ENCODE measurements around the gene ANKRD6.
"Not testable (repeated sequence)": the region's sequence is repeated elsewhere in the genome, so short reads cannot be mapped to it uniquely, and the experiment has no call there.

Gene ANKRD6

GRCh38 chr6:89615882-89616281 lies 182.9 kb downstream of the ANKRD6 start:
- peaks cover 15% of the 10 kb centered on the region for H3K36me3 Mint-ChIP-seq (ENCODE audit: low read depth)
- H3K4me3 Mint-ChIP-seq = no peak overlapping the region
- no peak for TF ChIP-seq CTCF (IDR thresholded peaks at IDR 0.05; ENCODE audit: unreplicated experiment in 3 of 3)
- H3K9me3 Mint-ChIP-seq = no peaks in the 10 kb centered on the region
- H3K27me3 Mint-ChIP-seq (ENCODE audit: low read depth) = no peaks in the 10 kb centered on the region
- H3K4me1 Mint-ChIP-seq = no peaks in the 10 kb centered on the region
- H3K27ac Mint-ChIP-seq = no peak overlapping the region

GRCh38 chr6:89616531-89616930 lies 183.6 kb downstream of the ANKRD6 start:
- Mint-ChIP-seq H3K27ac (no peak overlapping the region), H3K36me3 (ENCODE audit: low read depth) (peaks cover 15% of the 10 kb centered on the region), H3K27me3 (ENCODE audit: low read depth) (no peaks in the 10 kb centered on the region)

GRCh38 chr6:89618026-89618425 lies 185.1 kb downstream of the ANKRD6 start:
- Mint-ChIP-seq H3K27ac (no peak overlapping the region), H3K4me1 (no peaks in the 10 kb centered on the region), H3K27me3 (ENCODE audit: low read depth) (peaks cover 3% of the 10 kb centered on the region), H3K4me3 (no peak overlapping the region), H3K36me3 (ENCODE audit: low read depth) (peaks cover 12% of the 10 kb centered on the region), H3K9me3 (no peaks in the 10 kb centered on the region)
- no peak for TF ChIP-seq CTCF (IDR thresholded peaks at IDR 0.05; ENCODE audit: unreplicated experiment in 3 of 3)

More at GRCh38 chr6:89616531-89616930, 183.6 kb downstream of the ANKRD6 start:
- H3K4me1 Mint-ChIP-seq = no peaks in the 10 kb centered on the region
- no peak overlapping the region for H3K4me3 Mint-ChIP-seq
- no peaks in the 10 kb centered on the region for H3K9me3 Mint-ChIP-seq
- TF ChIP-seq CTCF (IDR thresholded peaks at IDR 0.05; ENCODE audit: unreplicated experiment in 3 of 3) = no peak

- peaks cover 3% of the 10 kb centered on the region for H3K27me3 Mint-ChIP-seq (ENCODE audit: low read depth)
- H3K36me3 Mint-ChIP-seq (ENCODE audit: low read depth) = peaks cover 20% of the 10 kb centered on the region
- no peaks in the 10 kb centered on the region for H3K4me1 Mint-ChIP-seq
- H3K4me3 Mint-ChIP-seq = no peak overlapping the region
- no peaks in the 10 kb centered on the region for H3K9me3 Mint-ChIP-seq
- TF ChIP-seq CTCF (IDR thresholded peaks at IDR 0.05; ENCODE audit: unreplicated experiment in 3 of 3) = no peak
- no peak overlapping the region for H3K27ac Mint-ChIP-seq
Observed at GRCh38 chr6:89619567-89619966, 186.6 kb downstream of the ANKRD6 start.

- H3K27ac Mint-ChIP-seq = no peak overlapping the region
- no peak overlapping the region for H3K4me3 Mint-ChIP-seq
- no peaks in the 10 kb centered on the region for H3K4me1 Mint-ChIP-seq
- no peak for TF ChIP-seq CTCF (IDR thresholded peaks at IDR 0.05; ENCODE audit: unreplicated experiment in 3 of 3)
- peaks cover 39% of the 10 kb centered on the region for H3K36me3 Mint-ChIP-seq (ENCODE audit: low read depth)
- H3K9me3 Mint-ChIP-seq = no peaks in the 10 kb centered on the region
- H3K27me3 Mint-ChIP-seq (ENCODE audit: low read depth) = peaks cover 3% of the 10 kb centered on the region
Observed at GRCh38 chr6:89623749-89624148, 190.8 kb downstream of the ANKRD6 start.

- Mint-ChIP-seq H3K36me3 (ENCODE audit: low read depth) (peaks cover 48% of the 10 kb centered on the region), H3K27me3 (ENCODE audit: low read depth) (peaks cover 3% of the 10 kb centered on the region), H3K27ac (no peak overlapping the region), H3K4me1 (no peaks in the 10 kb centered on the region), H3K4me3 (no peak overlapping the region), H3K9me3 (no peaks in the 10 kb centered on the region)
- TF ChIP-seq CTCF (IDR thresholded peaks at IDR 0.05; ENCODE audit: unreplicated experiment in 3 of 3) = no peak
Observed at GRCh38 chr6:89630488-89630887, 197.5 kb downstream of the ANKRD6 start.

GRCh38 chr6:89636412-89636811 lies 203.5 kb downstream of the ANKRD6 start:
- H3K36me3 Mint-ChIP-seq (ENCODE audit: low read depth) = peaks cover 33% of the 10 kb centered on the region
- H3K4me1 Mint-ChIP-seq = peaks cover 22% of the 10 kb centered on the region
- H3K9me3 Mint-ChIP-seq; H3K27me3 Mint-ChIP-seq (ENCODE audit: low read depth): not testable (repeated sequence)
- H3K27ac Mint-ChIP-seq = peak overlapping the region in 1 of 3 experiments; percentile 44
- H3K4me3 Mint-ChIP-seq = peak overlapping the region; percentile 7 to 64 (median 53)

Data from nephron (organoid).